Kidney epithelial cell (primary cell): ENCODE data around the gene ITLN2. TPM values are rescaled to one million over a fixed set of nuclear protein-coding genes. Genes with fewer than 3 reads are reported as not detected.
A peak's percentile ranks its signal among the peaks of the same experiment; 100 is the strongest.
"Not testable (repeated sequence)": the region's sequence is repeated elsewhere in the genome, so short reads cannot be mapped to it uniquely, and the experiment has no call there.

Experiments
- DNase-seq: peaks from one replicate; pipeline ENCODE4 v3.0.0-alpha.2; 2010; ENCODE audit warnings: low read depth
- H3K27me3 ChIP-seq: 2 replicates; pipeline ENCODE4 v1.6.0; 2011; ENCODE audit warnings: low read length; ENCODE audit not compliant: control insufficient read depth, insufficient read depth
- H3K36me3 ChIP-seq: 2 replicates; pipeline ENCODE4 v1.5.1; 2011; ENCODE audit warnings: low read length; ENCODE audit not compliant: control insufficient read depth, insufficient read depth
- H3K4me3 ChIP-seq: 2 replicates; pipeline ENCODE4 v1.5.1; 2011; ENCODE audit warnings: low read depth, mild to moderate bottlenecking, control low read depth, low read length
- CTCF ChIP-seq: IDR thresholded peaks from 2 replicates; pipeline ENCODE4 v1.5.1; 2011; ENCODE audit warnings: mild to moderate bottlenecking, moderate library complexity, low read length, control low read depth, inconsistent platforms; ENCODE audit not compliant: insufficient read depth, poor library complexity, severe bottlenecking
- total RNA-seq: library from RNA; depleted of rRNA; stranded (reverse); fragments of >200 nt; gene quantifications from 2 replicates; pipeline ENCODE4 v1.2.3, GENCODE V29; 2015

ITLN2 gene
- total RNA-seq, 1 donor from 2014 or later: not detected

GRCh38 chr1:160950657-160951056, 4.0 kb downstream of the ITLN2 start:
- DNase-seq: no peak
- Histone ChIP-seq H3K4me3 (no peak overlapping the region), H3K27me3 (no peaks in the 10 kb centered on the region), H3K36me3 (no peaks in the 10 kb centered on the region)
- TF ChIP-seq CTCF: no peak

- no peak for DNase-seq
Measured at GRCh38 chr1:160949881-160950280, 4.7 kb downstream of the ITLN2 start.

GRCh38 chr1:160949216-160949880, 5.3 kb downstream of the ITLN2 start:
- H3K36me3 ChIP-seq, H3K4me3 ChIP-seq, DNase-seq: not testable (repeated sequence)

More at GRCh38 chr1:160949881-160950280, 4.7 kb downstream of the ITLN2 start:
- no peaks in the 10 kb centered on the region for H3K27me3 ChIP-seq
- no peak overlapping the region for H3K4me3 ChIP-seq
- TF ChIP-seq CTCF: no peak
- no peaks in the 10 kb centered on the region for H3K36me3 ChIP-seq

GRCh38 chr1:160947174-160947759, 7.3 kb downstream of the ITLN2 start:
- not testable (repeated sequence) for H3K36me3 ChIP-seq, H3K27me3 ChIP-seq, H3K4me3 ChIP-seq, DNase-seq

More at GRCh38 chr1:160949216-160949880, 5.3 kb downstream of the ITLN2 start:
- H3K27me3 ChIP-seq: not testable (repeated sequence)

- H3K27me3 ChIP-seq, H3K4me3 ChIP-seq, H3K36me3 ChIP-seq, DNase-seq: not testable (repeated sequence)
Measured at GRCh38 chr1:160945881-160946280, 8.7 kb downstream of the ITLN2 start.

- Histone ChIP-seq H3K27me3 (no peaks in the 10 kb centered on the region), H3K36me3 (no peaks in the 10 kb centered on the region), H3K4me3 (no peak overlapping the region)
- TF ChIP-seq CTCF: no peak
- DNase-seq: no peak
Measured at GRCh38 chr1:160945079-160945478, 9.5 kb downstream of the ITLN2 start.

GRCh38 chr1:160942926-160943325, 11.7 kb downstream of the ITLN2 start:
- TF ChIP-seq CTCF: peak; percentile 46
- no peaks in the 10 kb centered on the region for H3K27me3 ChIP-seq
- H3K36me3 ChIP-seq: no peaks in the 10 kb centered on the region
- H3K4me3 ChIP-seq: no peak overlapping the region
- no peak for DNase-seq

GRCh38 chr1:160936666-160937065, 17.9 kb downstream of the ITLN2 start:
- H3K36me3 ChIP-seq, DNase-seq, H3K27me3 ChIP-seq, H3K4me3 ChIP-seq: not testable (repeated sequence)
